Neuron (in vitro differentiated cells): ENCODE measurements around the gene QTRT2.

Experiments used
- H2AFZ ChIP-seq: one replicate; pipeline ENCODE4 v1.6.1; 2013; ENCODE audit warnings: low read depth, mild to moderate bottlenecking, inconsistent platforms, low read length, moderate library complexity
- H3K27me3 ChIP-seq: one replicate; pipeline ENCODE4 v1.6.1; 2013; ENCODE audit warnings: low read length; ENCODE audit not compliant: insufficient read depth
- H3K36me3 ChIP-seq: one replicate; pipeline ENCODE4 v1.6.1; 2013; ENCODE audit warnings: low read length; ENCODE audit not compliant: insufficient read depth
- H3K4me1 ChIP-seq: one replicate; pipeline ENCODE4 v1.6.1; 2013; ENCODE audit warnings: low read length; ENCODE audit not compliant: insufficient read depth
- H3K4me3 ChIP-seq: 2 replicates; pipeline ENCODE4 v1.5.1; 2013; ENCODE audit warnings: mild to moderate bottlenecking, low read length, moderate library complexity
- H3K9me3 ChIP-seq: one replicate; pipeline ENCODE4 v1.6.1; 2013; ENCODE audit warnings: low read length

QTRT2 gene

GRCh38 chr3:114056130-114057010, at the start of gene QTRT2, which contains the start of gene CCDC191:
TSS of gene QTRT2 (plus strand) at chr3:114056737. CDS start at chr3:114065258, 8,521 bp downstream.
TSS of gene CCDC191 (minus strand) at chr3:114056526. CDS start at chr3:114056466, 60 bp downstream.
- H2AFZ ChIP-seq, result peak within 1 kb of the TSS; percentile 43
- no peaks in the 10 kb centered on the region for H3K9me3 ChIP-seq
- peaks cover 18% of the 10 kb centered on the region for H3K4me1 ChIP-seq
- no peaks in the 10 kb centered on the region for H3K27me3 ChIP-seq
- H3K4me3 ChIP-seq, result peak within 1 kb of the TSS; percentile 62
- H3K36me3 ChIP-seq, result no peaks in the 10 kb centered on the region

GRCh38 chr3:114011059-114011797, 45.3 kb upstream of the QTRT2 start:
- Histone ChIP-seq H3K9me3 (peaks cover under 1% of the 10 kb centered on the region), H3K4me3 (no peak overlapping the region), H3K4me1 (no peaks in the 10 kb centered on the region), H2AFZ (no peak overlapping the region), H3K27me3 (no peaks in the 10 kb centered on the region), H3K36me3 (no peaks in the 10 kb centered on the region)

- Histone ChIP-seq H3K4me3 (no peak overlapping the region), H3K9me3 (no peaks in the 10 kb centered on the region), H3K27me3 (no peaks in the 10 kb centered on the region), H3K36me3 (no peaks in the 10 kb centered on the region), H3K4me1 (no peaks in the 10 kb centered on the region), H2AFZ (no peak overlapping the region)
These were observed 42.3 kb upstream of the QTRT2 start for GRCh38 chr3:114014211-114014610.

- no peaks in the 10 kb centered on the region for H3K36me3 ChIP-seq
- H3K9me3 ChIP-seq, result no peaks in the 10 kb centered on the region
- no peak overlapping the region for H3K4me3 ChIP-seq
- H3K4me1 ChIP-seq, result no peaks in the 10 kb centered on the region
- no peaks in the 10 kb centered on the region for H3K27me3 ChIP-seq
- H2AFZ ChIP-seq, result no peak overlapping the region
These were observed 37.1 kb upstream of the QTRT2 start for GRCh38 chr3:114019486-114019885.

GRCh38 chr3:114020907-114021306, 35.6 kb upstream of the QTRT2 start:
- Histone ChIP-seq H3K27me3 (no peaks in the 10 kb centered on the region), H3K9me3 (no peaks in the 10 kb centered on the region), H2AFZ (no peak overlapping the region), H3K36me3 (no peaks in the 10 kb centered on the region), H3K4me1 (no peaks in the 10 kb centered on the region), H3K4me3 (no peak overlapping the region)

GRCh38 chr3:114022145-114022802, 34.3 kb upstream of the QTRT2 start:
- H3K36me3 ChIP-seq, result no peaks in the 10 kb centered on the region
- no peaks in the 10 kb centered on the region for H3K4me1 ChIP-seq
- no peaks in the 10 kb centered on the region for H3K27me3 ChIP-seq
- no peak overlapping the region for H2AFZ ChIP-seq
- H3K4me3 ChIP-seq, result no peak overlapping the region
- no peaks in the 10 kb centered on the region for H3K9me3 ChIP-seq

- Histone ChIP-seq H3K27me3 (no peaks in the 10 kb centered on the region), H3K36me3 (peaks cover 2% of the 10 kb centered on the region), H3K4me3 (no peak overlapping the region), H3K4me1 (no peaks in the 10 kb centered on the region), H3K9me3 (no peaks in the 10 kb centered on the region), H2AFZ (no peak overlapping the region)
These were observed 31.1 kb upstream of the QTRT2 start for GRCh38 chr3:114025451-114025850.

- peaks cover 2% of the 10 kb centered on the region for H3K36me3 ChIP-seq
- H2AFZ ChIP-seq, result no peak overlapping the region
- no peaks in the 10 kb centered on the region for H3K27me3 ChIP-seq
- H3K4me1 ChIP-seq, result no peaks in the 10 kb centered on the region
- no peaks in the 10 kb centered on the region for H3K9me3 ChIP-seq
- no peak overlapping the region for H3K4me3 ChIP-seq
These were observed 30.2 kb upstream of the QTRT2 start for GRCh38 chr3:114026331-114026730.

- no peak overlapping the region for H3K4me3 ChIP-seq
- H2AFZ ChIP-seq, result no peak overlapping the region
- H3K4me1 ChIP-seq, result no peaks in the 10 kb centered on the region
- peaks cover 2% of the 10 kb centered on the region for H3K9me3 ChIP-seq
- no peaks in the 10 kb centered on the region for H3K27me3 ChIP-seq
- peaks cover 27% of the 10 kb centered on the region for H3K36me3 ChIP-seq
These were observed 22.8 kb upstream of the QTRT2 start for GRCh38 chr3:114033721-114034120.

- Histone ChIP-seq H3K36me3 (peaks cover 27% of the 10 kb centered on the region), H2AFZ (no peak overlapping the region), H3K4me1 (no peaks in the 10 kb centered on the region), H3K9me3 (peaks cover 2% of the 10 kb centered on the region), H3K4me3 (no peak overlapping the region), H3K27me3 (no peaks in the 10 kb centered on the region)
These were observed 22.3 kb upstream of the QTRT2 start for GRCh38 chr3:114034211-114034610.

GRCh38 chr3:114034787-114035545, 21.6 kb upstream of the QTRT2 start:
- peaks cover 2% of the 10 kb centered on the region for H3K9me3 ChIP-seq
- H3K4me3 ChIP-seq, result no peak overlapping the region

GRCh38 chr3:114035896-114036295, 20.6 kb upstream of the QTRT2 start:
- Histone ChIP-seq H2AFZ (no peak overlapping the region), H3K27me3 (no peaks in the 10 kb centered on the region), H3K4me1 (no peaks in the 10 kb centered on the region), H3K9me3 (peaks cover 2% of the 10 kb centered on the region), H3K36me3 (peaks cover 24% of the 10 kb centered on the region), H3K4me3 (no peak overlapping the region)

More at GRCh38 chr3:114034787-114035545, 21.6 kb upstream of the QTRT2 start:
- Histone ChIP-seq H3K27me3 (no peaks in the 10 kb centered on the region), H3K36me3 (peaks cover 24% of the 10 kb centered on the region), H2AFZ (no peak overlapping the region), H3K4me1 (no peaks in the 10 kb centered on the region)
